ENCODE data around the gene TTL. TPM values are rescaled to one million over a fixed set of nuclear protein-coding genes. Genes with fewer than 3 reads are reported as not detected.

TTL gene
- total and polyA plus RNA-seq, 4 donors = 3.6 to 9.5 (median 7.1) TPM

DNA sequence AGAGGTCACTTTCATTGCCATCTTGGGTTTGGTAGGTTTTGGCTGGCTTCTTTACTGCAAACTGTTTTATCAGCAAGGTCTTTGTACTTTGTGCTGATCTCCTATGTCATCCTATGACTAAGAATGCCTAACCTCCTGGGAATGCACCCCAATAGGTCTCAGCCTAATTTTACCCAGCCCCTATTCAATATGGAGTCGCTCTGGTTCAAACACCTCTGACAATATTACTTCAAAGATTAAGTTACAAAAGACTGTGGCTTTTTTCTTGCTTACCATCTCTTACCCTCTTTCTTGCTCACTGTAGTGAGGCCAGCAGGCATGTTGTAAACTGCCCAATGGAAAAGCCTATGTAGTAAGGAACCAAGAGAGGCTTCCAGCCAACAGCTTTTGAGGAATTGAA, 30.6 kb upstream of the TTL start:
- DNase-seq (ENCODE audit: low spot score) = no peak
- no peak overlapping the region for H3K4me3 ChIP-seq (ENCODE audit: low read depth in 1 of 3, low read length in 3 of 3)
- TF ChIP-seq SP1 (IDR thresholded peaks at IDR 0.05) = no peak
- TF ChIP-seq NR2F2 (IDR thresholded peaks at IDR 0.05) = no peak
- TF ChIP-seq TAF1 (conservative IDR thresholded peaks at IDR 0.05) = no peak
- TF ChIP-seq HNF4G (IDR thresholded peaks at IDR 0.05) = no peak
- no peak for TF ChIP-seq EGR1 (IDR thresholded peaks at IDR 0.05; ENCODE audit: low read depth in 2 of 2)
- no peak for TF ChIP-seq GABPA (IDR thresholded peaks at IDR 0.05 in 1 of 2, conservative IDR thresholded peaks at IDR 0.05 in 1 of 2)
- TF ChIP-seq, protein P1, sequence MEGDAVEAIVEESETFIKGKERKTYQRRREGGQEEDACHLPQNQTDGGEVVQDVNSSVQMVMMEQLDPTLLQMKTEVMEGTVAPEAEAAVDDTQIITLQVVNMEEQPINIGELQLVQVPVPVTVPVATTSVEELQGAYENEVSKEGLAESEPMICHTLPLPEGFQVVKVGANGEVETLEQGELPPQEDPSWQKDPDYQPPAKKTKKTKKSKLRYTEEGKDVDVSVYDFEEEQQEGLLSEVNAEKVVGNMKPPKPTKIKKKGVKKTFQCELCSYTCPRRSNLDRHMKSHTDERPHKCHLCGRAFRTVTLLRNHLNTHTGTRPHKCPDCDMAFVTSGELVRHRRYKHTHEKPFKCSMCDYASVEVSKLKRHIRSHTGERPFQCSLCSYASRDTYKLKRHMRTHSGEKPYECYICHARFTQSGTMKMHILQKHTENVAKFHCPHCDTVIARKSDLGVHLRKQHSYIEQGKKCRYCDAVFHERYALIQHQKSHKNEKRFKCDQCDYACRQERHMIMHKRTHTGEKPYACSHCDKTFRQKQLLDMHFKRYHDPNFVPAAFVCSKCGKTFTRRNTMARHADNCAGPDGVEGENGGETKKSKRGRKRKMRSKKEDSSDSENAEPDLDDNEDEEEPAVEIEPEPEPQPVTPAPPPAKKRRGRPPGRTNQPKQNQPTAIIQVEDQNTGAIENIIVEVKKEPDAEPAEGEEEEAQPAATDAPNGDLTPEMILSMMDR (IDR thresholded peaks at IDR 0.05; ENCODE audit: low read depth, low read length, missing input control) = no peak
- TF ChIP-seq, protein P2, sequence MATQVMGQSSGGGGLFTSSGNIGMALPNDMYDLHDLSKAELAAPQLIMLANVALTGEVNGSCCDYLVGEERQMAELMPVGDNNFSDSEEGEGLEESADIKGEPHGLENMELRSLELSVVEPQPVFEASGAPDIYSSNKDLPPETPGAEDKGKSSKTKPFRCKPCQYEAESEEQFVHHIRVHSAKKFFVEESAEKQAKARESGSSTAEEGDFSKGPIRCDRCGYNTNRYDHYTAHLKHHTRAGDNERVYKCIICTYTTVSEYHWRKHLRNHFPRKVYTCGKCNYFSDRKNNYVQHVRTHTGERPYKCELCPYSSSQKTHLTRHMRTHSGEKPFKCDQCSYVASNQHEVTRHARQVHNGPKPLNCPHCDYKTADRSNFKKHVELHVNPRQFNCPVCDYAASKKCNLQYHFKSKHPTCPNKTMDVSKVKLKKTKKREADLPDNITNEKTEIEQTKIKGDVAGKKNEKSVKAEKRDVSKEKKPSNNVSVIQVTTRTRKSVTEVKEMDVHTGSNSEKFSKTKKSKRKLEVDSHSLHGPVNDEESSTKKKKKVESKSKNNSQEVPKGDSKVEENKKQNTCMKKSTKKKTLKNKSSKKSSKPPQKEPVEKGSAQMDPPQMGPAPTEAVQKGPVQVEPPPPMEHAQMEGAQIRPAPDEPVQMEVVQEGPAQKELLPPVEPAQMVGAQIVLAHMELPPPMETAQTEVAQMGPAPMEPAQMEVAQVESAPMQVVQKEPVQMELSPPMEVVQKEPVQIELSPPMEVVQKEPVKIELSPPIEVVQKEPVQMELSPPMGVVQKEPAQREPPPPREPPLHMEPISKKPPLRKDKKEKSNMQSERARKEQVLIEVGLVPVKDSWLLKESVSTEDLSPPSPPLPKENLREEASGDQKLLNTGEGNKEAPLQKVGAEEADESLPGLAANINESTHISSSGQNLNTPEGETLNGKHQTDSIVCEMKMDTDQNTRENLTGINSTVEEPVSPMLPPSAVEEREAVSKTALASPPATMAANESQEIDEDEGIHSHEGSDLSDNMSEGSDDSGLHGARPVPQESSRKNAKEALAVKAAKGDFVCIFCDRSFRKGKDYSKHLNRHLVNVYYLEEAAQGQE (IDR thresholded peaks at IDR 0.05) = no peak
- TF ChIP-seq, protein P3, sequence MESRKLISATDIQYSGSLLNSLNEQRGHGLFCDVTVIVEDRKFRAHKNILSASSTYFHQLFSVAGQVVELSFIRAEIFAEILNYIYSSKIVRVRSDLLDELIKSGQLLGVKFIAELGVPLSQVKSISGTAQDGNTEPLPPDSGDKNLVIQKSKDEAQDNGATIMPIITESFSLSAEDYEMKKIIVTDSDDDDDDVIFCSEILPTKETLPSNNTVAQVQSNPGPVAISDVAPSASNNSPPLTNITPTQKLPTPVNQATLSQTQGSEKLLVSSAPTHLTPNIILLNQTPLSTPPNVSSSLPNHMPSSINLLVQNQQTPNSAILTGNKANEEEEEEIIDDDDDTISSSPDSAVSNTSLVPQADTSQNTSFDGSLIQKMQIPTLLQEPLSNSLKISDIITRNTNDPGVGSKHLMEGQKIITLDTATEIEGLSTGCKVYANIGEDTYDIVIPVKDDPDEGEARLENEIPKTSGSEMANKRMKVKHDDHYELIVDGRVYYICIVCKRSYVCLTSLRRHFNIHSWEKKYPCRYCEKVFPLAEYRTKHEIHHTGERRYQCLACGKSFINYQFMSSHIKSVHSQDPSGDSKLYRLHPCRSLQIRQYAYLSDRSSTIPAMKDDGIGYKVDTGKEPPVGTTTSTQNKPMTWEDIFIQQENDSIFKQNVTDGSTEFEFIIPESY (IDR thresholded peaks at IDR 0.05) = no peak
- no peak for TF ChIP-seq YY1 (IDR thresholded peaks at IDR 0.05)
- no peak for TF ChIP-seq HNF4A (conservative IDR thresholded peaks at IDR 0.05)
- TF ChIP-seq JUND (IDR thresholded peaks at IDR 0.05) = no peak
- TF ChIP-seq RXRA (IDR thresholded peaks at IDR 0.05) = no peak
- TF ChIP-seq RAD21 (IDR thresholded peaks at IDR 0.05) = no peak
- no peak for TF ChIP-seq FOXA1 (IDR thresholded peaks at IDR 0.05)
- TF ChIP-seq FOXA2 (IDR thresholded peaks at IDR 0.05) = no peak
- TF ChIP-seq, protein P4, sequence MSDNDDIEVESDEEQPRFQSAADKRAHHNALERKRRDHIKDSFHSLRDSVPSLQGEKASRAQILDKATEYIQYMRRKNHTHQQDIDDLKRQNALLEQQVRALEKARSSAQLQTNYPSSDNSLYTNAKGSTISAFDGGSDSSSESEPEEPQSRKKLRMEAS (IDR thresholded peaks at IDR 0.05) = no peak
- TF ChIP-seq, protein P5, sequence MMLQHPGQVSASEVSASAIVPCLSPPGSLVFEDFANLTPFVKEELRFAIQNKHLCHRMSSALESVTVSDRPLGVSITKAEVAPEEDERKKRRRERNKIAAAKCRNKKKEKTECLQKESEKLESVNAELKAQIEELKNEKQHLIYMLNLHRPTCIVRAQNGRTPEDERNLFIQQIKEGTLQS (IDR thresholded peaks at IDR 0.05) = no peak
- peaks cover 0 to 5% (median 2%) of the 10 kb centered on the region in 4 donors for H3K9me3 ChIP-seq (ENCODE audit: control insufficient read depth in 4 of 4, low read length in 3 of 4)
- H3K27ac ChIP-seq (ENCODE audit: low read depth in 1 of 2, low read length in 2 of 2) = no peak overlapping the region
- H3K4me1 ChIP-seq (ENCODE audit: control insufficient read depth in 4 of 4, insufficient read depth in 4 of 4, low read length in 3 of 4) = no peaks in the 10 kb centered on the region
- WGBS = 98% methylated on average over 1 of the region's 1 CpG
- no peaks in the 10 kb centered on the region for H3K36me3 ChIP-seq (ENCODE audit: control insufficient read depth in 4 of 4, insufficient read depth in 3 of 4, low read depth in 1 of 4, low read length in 3 of 4)
- H3K27me3 ChIP-seq (ENCODE audit: control insufficient read depth in 4 of 4, insufficient read depth in 4 of 4, low read length in 3 of 4) = no peaks in the 10 kb centered on the region
- no peak overlapping the region for H3K9ac ChIP-seq (ENCODE audit: low read depth in 1 of 2, low read length in 2 of 2)
